Measurements from ENCODE around the gene MYO7B.

DNA sequence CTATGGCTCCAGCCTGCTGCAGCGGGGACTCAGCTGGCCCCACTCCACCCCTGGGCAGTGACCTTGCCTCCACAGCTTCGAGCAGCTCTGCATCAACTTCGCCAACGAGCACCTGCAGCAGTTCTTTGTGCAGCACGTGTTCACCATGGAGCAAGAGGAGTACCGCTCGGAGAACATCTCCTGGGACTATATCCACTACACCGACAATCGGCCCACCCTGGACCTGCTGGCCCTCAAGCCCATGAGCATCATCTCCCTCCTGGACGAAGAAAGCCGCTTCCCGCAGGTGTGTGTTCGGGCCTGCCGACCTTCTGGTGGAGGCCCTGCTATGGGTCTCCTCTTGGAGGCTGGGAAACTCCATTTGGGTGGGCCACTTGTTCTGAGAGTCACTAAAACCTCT lies 48.6 kb downstream of the MYO7B start:
- TF ChIP-seq, protein P1, sequence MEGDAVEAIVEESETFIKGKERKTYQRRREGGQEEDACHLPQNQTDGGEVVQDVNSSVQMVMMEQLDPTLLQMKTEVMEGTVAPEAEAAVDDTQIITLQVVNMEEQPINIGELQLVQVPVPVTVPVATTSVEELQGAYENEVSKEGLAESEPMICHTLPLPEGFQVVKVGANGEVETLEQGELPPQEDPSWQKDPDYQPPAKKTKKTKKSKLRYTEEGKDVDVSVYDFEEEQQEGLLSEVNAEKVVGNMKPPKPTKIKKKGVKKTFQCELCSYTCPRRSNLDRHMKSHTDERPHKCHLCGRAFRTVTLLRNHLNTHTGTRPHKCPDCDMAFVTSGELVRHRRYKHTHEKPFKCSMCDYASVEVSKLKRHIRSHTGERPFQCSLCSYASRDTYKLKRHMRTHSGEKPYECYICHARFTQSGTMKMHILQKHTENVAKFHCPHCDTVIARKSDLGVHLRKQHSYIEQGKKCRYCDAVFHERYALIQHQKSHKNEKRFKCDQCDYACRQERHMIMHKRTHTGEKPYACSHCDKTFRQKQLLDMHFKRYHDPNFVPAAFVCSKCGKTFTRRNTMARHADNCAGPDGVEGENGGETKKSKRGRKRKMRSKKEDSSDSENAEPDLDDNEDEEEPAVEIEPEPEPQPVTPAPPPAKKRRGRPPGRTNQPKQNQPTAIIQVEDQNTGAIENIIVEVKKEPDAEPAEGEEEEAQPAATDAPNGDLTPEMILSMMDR (IDR thresholded peaks at IDR 0.05 in 4 of 5, conservative IDR thresholded peaks at IDR 0.05 in 1 of 5) = no peak
- TF ChIP-seq POLR2A (IDR thresholded peaks at IDR 0.05) = no peak
